Activated naive CD8-positive, alpha-beta T cell (primary cell): ENCODE results near the gene MSRB2.

ENCODE experiments used
- H3K27ac Mint-ChIP-seq: one replicate; pipeline ENCODE4 v1.8.0; 2021; ENCODE audit warnings: mixed read lengths
- H3K27me3 Mint-ChIP-seq: one replicate; pipeline ENCODE4 v1.8.0; 2021; ENCODE audit warnings: mixed read lengths
- H3K36me3 Mint-ChIP-seq: one replicate; pipeline ENCODE4 v1.8.0; 2021; ENCODE audit warnings: mixed read lengths
- H3K4me1 Mint-ChIP-seq: one replicate; pipeline ENCODE4 v1.8.0; 2021; ENCODE audit warnings: low read depth, mixed read lengths
- H3K4me3 Mint-ChIP-seq: one replicate; pipeline ENCODE4 v1.8.0; 2021; ENCODE audit warnings: mild to moderate bottlenecking, mixed read lengths
- H3K9me3 Mint-ChIP-seq: one replicate; pipeline ENCODE4 v1.8.0; 2021; ENCODE audit warnings: low read depth, mixed read lengths

The MSRB2 gene

GRCh38 chr10:23158370-23158769, 63.0 kb downstream of the MSRB2 start:
- Mint-ChIP-seq H3K27me3 (peaks cover 21% of the 10 kb centered on the region), H3K4me1 (peaks cover 4% of the 10 kb centered on the region), H3K9me3 (no peaks in the 10 kb centered on the region), H3K36me3 (no peaks in the 10 kb centered on the region), H3K4me3 (no peak overlapping the region), H3K27ac (no peak overlapping the region)

GRCh38 chr10:23171232-23171876, 76.0 kb downstream of the MSRB2 start:
- Mint-ChIP-seq H3K4me3 (no peak overlapping the region), H3K27ac (no peak overlapping the region)

More at GRCh38 chr10:23171232-23171876, 76.0 kb downstream of the MSRB2 start:
- Mint-ChIP-seq H3K36me3 (no peaks in the 10 kb centered on the region), H3K4me1 (peaks cover 15% of the 10 kb centered on the region), H3K27me3 (peaks cover 33% of the 10 kb centered on the region), H3K9me3 (no peaks in the 10 kb centered on the region)
